Upper lobe of right lung (tissue), 1 donor: ENCODE data around the gene AFAP1L2. TPM values are rescaled to one million over a fixed set of nuclear protein-coding genes. Genes with fewer than 3 reads are reported as not detected.

Experiments used
- ATAC-seq: fragments of 200-7000 bp; cut with Tn5 transposase; one replicate; pipeline ENCODE4 v1.9.1; 2020; ENCODE audit warnings: mild to moderate bottlenecking, moderate library complexity
- DNase-seq: peaks from one replicate; pipeline ENCODE4 v3.0.0-alpha.2; 2020
- H3K27ac ChIP-seq: fragments of 200-600 bp; one replicate; pipeline ENCODE4 v1.8.0; 2022
- H3K27me3 ChIP-seq: fragments of 200-600 bp; one replicate; pipeline ENCODE4 v1.8.0; 2022; ENCODE audit warnings: mild to moderate bottlenecking
- H3K36me3 ChIP-seq: fragments of 200-600 bp; one replicate; pipeline ENCODE4 v1.8.0; 2022
- H3K4me1 ChIP-seq: fragments of 200-600 bp; one replicate; pipeline ENCODE4 v1.8.0; 2022
- H3K4me3 ChIP-seq: fragments of 200-600 bp; one replicate; pipeline ENCODE4 v1.8.0; 2022; ENCODE audit warnings: mild to moderate bottlenecking
- H3K9me3 ChIP-seq: fragments of 200-600 bp; one replicate; pipeline ENCODE4 v1.8.0; 2022
- CTCF ChIP-seq: fragments of 200-600 bp; IDR thresholded peaks from one replicate; pipeline ENCODE4 v1.8.0; 2022; ENCODE audit warnings: antibody characterized with exemption
- intact Hi-C: fragments of 100-400 bp; cut with DNase I; formaldehyde crosslinking; loops from one replicate; pipeline ENCODE4 v1.11.0; 2022
- total RNA-seq: library from RNA; stranded (reverse); fragmentation: NEBNext Ultra II Directional; extraction: Animal tissue kit (Norgen Biotek cat#: 25700); gene quantifications from one replicate; pipeline ENCODE4 v1.2.1, GENCODE V29; 2021
- donor health status: DM: no; HTN: yes; CAD: no; lungs with severe emphysema.

AFAP1L2 gene
- total RNA-seq, 1 donor from 2014 or later: 10.1 TPM

GRCh38 chr10:114376523-114376922 is 27.8 kb downstream of the AFAP1L2 start:
- peaks cover 6% of the 10 kb centered on the region for H3K4me1 ChIP-seq
- no peaks in the 10 kb centered on the region for H3K36me3 ChIP-seq
- H3K4me3 ChIP-seq: no peak overlapping the region
- intact Hi-C loops: no loop called here
- no peak for TF ChIP-seq CTCF
- no peak for DNase-seq
- no peak overlapping the region for H3K27ac ChIP-seq
- H3K27me3 ChIP-seq: no peaks in the 10 kb centered on the region
- H3K9me3 ChIP-seq: no peaks in the 10 kb centered on the region
- ATAC-seq: no peak

- H3K4me1 ChIP-seq: peaks cover 8% of the 10 kb centered on the region
- H3K27me3 ChIP-seq: no peaks in the 10 kb centered on the region
- no peak overlapping the region for H3K27ac ChIP-seq
- H3K4me3 ChIP-seq: no peak overlapping the region
- H3K9me3 ChIP-seq: no peaks in the 10 kb centered on the region
- no peak for ATAC-seq
- no peaks in the 10 kb centered on the region for H3K36me3 ChIP-seq
- TF ChIP-seq CTCF: no peak
- no peak for DNase-seq
- intact Hi-C loops: no loop called here
These were observed 29.3 kb downstream of the AFAP1L2 start for GRCh38 chr10:114375047-114375446.

- no peak overlapping the region for H3K4me3 ChIP-seq
- no peaks in the 10 kb centered on the region for H3K9me3 ChIP-seq
- intact Hi-C loops: no loop called here
- TF ChIP-seq CTCF: no peak
- H3K36me3 ChIP-seq: no peaks in the 10 kb centered on the region
- no peak overlapping the region for H3K27ac ChIP-seq
- ATAC-seq: peak; percentile 22
- no peak for DNase-seq
- no peaks in the 10 kb centered on the region for H3K27me3 ChIP-seq
- H3K4me1 ChIP-seq: peaks cover 12% of the 10 kb centered on the region
These were observed 30.1 kb downstream of the AFAP1L2 start for GRCh38 chr10:114374053-114374791.

- Histone ChIP-seq H3K9me3 (no peaks in the 10 kb centered on the region), H3K4me1 (peaks cover 12% of the 10 kb centered on the region), H3K36me3 (no peaks in the 10 kb centered on the region), H3K4me3 (no peak overlapping the region), H3K27ac (no peak overlapping the region), H3K27me3 (no peaks in the 10 kb centered on the region)
- DNase-seq (no peak), ATAC-seq (no peak)
- intact Hi-C loops: no loop called here
- TF ChIP-seq CTCF: no peak
These were observed 30.7 kb downstream of the AFAP1L2 start for GRCh38 chr10:114373631-114374030.

- ATAC-seq: no peak
- H3K27ac ChIP-seq: no peak overlapping the region
These were observed 31.3 kb downstream of the AFAP1L2 start for GRCh38 chr10:114372995-114373394.

More at GRCh38 chr10:114372995-114373394, 31.3 kb downstream of the AFAP1L2 start:
- H3K36me3 ChIP-seq: no peaks in the 10 kb centered on the region
- H3K27me3 ChIP-seq: no peaks in the 10 kb centered on the region
- no peak for TF ChIP-seq CTCF
- intact Hi-C loops: no loop called here
- H3K9me3 ChIP-seq: no peaks in the 10 kb centered on the region
- H3K4me1 ChIP-seq: peaks cover 13% of the 10 kb centered on the region
- DNase-seq: no peak
- H3K4me3 ChIP-seq: no peak overlapping the region
